VCaP (cell line): ENCODE results near the gene SPATA20.

Experiments used
- H3K27ac ChIP-seq: fragments of 450-650 bp; 2 replicates; pipeline ENCODE4 v1.5.1; 2017
- CTCF ChIP-seq: fragments of 450-650 bp; conservative IDR thresholded peaks from 2 replicates; pipeline ENCODE4 v1.5.1; 2017; ENCODE audit warnings: mild to moderate bottlenecking, moderate library complexity

Gene SPATA20

GRCh38 chr17:50576864-50577263 is 29.9 kb downstream of the SPATA20 start:
- TF ChIP-seq CTCF: no peak
- no peak overlapping the region for H3K27ac ChIP-seq

- no peak overlapping the region for H3K27ac ChIP-seq
- TF ChIP-seq CTCF: no peak
These were observed 30.5 kb downstream of the SPATA20 start for GRCh38 chr17:50577451-50577954.

- no peak for TF ChIP-seq CTCF
- no peak overlapping the region for H3K27ac ChIP-seq
These were observed 31.2 kb downstream of the SPATA20 start for GRCh38 chr17:50578173-50578572.

GRCh38 chr17:50579399-50579798 is 32.4 kb downstream of the SPATA20 start:
- no peak overlapping the region for H3K27ac ChIP-seq
- TF ChIP-seq CTCF: no peak

- no peak for TF ChIP-seq CTCF
- no peak overlapping the region for H3K27ac ChIP-seq
These were observed 33.7 kb downstream of the SPATA20 start for GRCh38 chr17:50580646-50581045.

GRCh38 chr17:50581316-50581715 is 34.3 kb downstream of the SPATA20 start:
- no peak overlapping the region for H3K27ac ChIP-seq
- TF ChIP-seq CTCF: no peak

GRCh38 chr17:50582741-50583140 is 35.8 kb downstream of the SPATA20 start:
- TF ChIP-seq CTCF: no peak
- no peak overlapping the region for H3K27ac ChIP-seq
